Muscle of arm (tissue), 12 donors: Measurements from ENCODE around the gene ZSCAN10. TPM values are rescaled to one million over a fixed set of nuclear protein-coding genes. Genes with fewer than 3 reads are reported as not detected.

ENCODE experiments used
- DNase-seq: peaks from one replicate; pipeline ENCODE4 v3.0.0-alpha.2; 2013
- polyA plus RNA-seq, 12 donors: library from polyadenylated mRNA; unstranded; fragments of 120-200 nt; gene quantifications; one replicate each; pipeline ENCODE4 v1.2.1, GENCODE V29; 2013; ENCODE audit not compliant: insufficient read length in 12 of 12

The ZSCAN10 gene
- polyA plus RNA-seq, 12 donors = 0.22 to 0.67 (median 0.31) TPM; not detected in 4

DNA sequence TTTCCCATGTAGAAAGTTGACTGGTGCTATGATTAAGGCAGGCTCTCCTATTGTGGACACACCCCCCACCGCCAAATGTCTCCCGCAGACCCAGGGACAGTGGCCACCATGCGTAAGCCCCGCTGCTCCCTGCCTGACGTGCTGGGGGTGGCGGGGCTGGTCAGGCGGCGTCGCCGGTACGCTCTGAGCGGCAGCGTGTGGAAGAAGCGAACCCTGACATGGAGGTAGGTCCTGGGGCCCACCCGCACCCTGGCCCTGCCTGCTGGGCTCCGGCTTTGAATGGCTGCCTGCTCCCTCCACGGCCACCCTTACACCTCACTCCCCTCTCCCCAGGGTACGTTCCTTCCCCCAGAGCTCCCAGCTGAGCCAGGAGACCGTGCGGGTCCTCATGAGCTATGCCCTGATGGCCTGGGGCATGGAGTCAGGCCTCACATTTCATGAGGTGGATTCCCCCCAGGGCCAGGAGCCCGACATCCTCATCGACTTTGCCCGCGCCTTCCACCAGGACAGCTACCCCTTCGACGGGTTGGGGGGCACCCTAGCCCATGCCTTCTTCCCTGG, 49.1 kb downstream of the ZSCAN10 start:
- no peak for DNase-seq

DNA sequence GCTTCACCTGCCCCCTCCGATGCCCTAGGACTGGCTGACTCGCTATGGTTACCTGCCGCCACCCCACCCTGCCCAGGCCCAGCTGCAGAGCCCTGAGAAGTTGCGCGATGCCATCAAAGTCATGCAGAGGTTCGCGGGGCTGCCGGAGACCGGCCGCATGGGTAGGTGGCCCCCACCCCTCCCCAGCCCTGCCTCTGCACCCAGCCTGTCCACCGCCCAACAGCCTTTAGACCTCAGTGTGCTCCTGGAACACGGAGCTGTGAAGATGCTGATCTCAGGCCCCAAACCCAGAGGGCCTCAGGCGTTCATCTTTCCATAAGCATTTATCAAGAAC, 51.7 kb downstream of the ZSCAN10 start:
- DNase-seq = no peak

GRCh38 chr16:3046641-3047386, 52.3 kb downstream of the ZSCAN10 start:
- DNase-seq = no peak

DNA sequence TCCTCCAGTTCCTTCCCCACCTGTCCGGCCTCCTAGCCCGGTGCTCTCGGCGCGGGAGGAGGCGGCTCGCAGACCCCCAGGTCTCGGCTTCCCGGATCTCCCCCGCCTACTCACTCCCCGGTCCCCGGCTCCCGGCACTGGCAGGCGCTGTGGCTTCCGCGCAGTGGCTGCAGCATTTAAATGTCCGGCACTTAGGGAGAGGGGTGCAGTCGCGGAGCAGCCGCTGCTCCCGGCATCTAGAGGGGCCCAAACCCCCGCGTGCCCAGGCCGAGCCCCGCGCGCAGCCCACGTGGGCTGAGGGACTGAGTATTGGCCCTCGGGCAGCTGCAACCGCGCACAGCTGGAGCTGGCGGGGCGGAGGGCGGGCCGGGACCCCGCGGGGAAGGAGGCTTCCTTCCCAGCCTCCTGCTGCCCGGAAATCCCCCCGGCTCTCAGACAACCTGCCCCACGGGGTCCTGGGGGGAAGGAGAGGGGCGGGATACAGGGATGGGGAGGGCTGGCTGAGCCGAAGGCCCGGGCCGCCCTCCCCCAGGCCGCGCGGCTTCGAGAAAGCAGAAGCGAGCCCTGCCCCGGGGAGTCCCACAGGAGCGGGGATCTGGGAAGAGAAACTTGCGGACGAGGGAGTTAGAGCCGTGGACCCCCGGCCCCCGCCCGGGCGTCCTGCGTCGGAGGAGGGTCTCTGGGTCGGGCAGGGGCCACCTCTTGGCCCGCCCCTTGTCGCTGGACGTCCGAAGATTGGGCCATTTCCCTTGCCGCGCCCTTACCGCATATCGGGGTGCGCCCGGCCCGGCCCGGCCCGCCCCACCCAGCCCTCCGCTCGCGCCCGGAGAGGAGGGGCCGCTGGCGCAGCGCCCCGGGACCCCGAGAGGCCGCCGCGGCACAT, 53.1 kb downstream of the ZSCAN10 start, which contains the start of gene MMP25:
TSS of gene MMP25 (plus strand) at position 804 of the 883 bp plus-strand sequence. CDS start 357 bp downstream, outside the sequence.
- DNase-seq = no peak

DNA sequence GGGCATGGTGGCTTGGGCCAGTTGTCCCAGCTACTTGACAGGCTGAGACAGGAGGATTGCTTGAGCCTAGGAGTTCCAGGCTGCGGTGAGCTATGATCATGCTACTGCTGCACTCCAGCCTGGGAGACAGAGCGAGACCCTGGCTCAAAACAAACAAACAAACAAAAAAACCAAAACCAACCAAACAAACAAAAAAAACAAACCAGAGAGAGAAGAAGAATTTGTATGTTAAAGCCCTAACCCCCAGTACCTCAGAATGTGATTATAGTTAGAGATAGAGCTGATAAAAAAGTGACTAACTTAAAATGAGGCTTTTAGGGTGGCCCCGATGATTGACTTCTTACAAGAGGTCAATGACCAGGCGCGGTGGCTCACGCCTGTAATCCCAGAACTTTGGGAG, 54.4 kb downstream of the ZSCAN10 start:
- DNase-seq = no peak

DNA sequence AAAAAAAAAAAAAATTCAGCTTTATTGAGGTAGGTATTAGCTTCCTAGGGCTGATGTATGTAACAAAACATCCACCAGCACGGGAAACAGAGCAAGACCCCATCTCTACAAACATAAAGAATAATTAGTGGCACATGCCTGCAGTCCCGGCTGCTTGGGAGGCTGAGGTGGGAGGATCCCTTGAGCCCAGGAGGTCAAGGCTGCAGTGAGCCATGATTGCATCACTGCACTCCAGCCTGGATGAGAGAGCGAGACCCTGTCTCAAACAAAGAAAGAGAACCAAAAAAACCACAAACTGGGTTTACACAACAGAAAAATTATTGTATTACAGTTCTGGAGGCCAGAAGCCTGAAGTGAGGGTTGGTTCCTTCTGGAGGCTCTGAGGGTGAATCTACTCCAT, 56.7 kb downstream of the ZSCAN10 start:
- DNase-seq = no peak

- no peak for DNase-seq
Measured at GRCh38 chr16:3038896-3039295, 60.2 kb downstream of the ZSCAN10 start.

Other genes with a start within 250 kb of the ZSCAN10 start
- gene PRSS22, start 241.1 kb downstream of the ZSCAN10 start, polyA plus RNA-seq = 1 to 10 TPM in 2 of 12 donors, under 1 TPM in 2, not detected in 8; 0.13 to 2.1 (median 1.3) TPM
- gene FLYWCH2, start 216.1 kb downstream of the ZSCAN10 start, polyA plus RNA-seq = 10 to 100 TPM in 11 of 12 donors, not detected in 1; 11.6 to 40.5 (median 15.6) TPM
- gene FLYWCH1, start 187.4 kb downstream of the ZSCAN10 start, polyA plus RNA-seq = 10 to 100 TPM in 11 of 12 donors, not detected in 1; 11.7 to 27.5 (median 18.3) TPM
- 10 to 100 TPM in 2 of 12 donors, 1 to 10 TPM in 9, not detected in 1; 2.6 to 37.4 (median 5.2) TPM for gene KREMEN2, start 135.0 kb downstream of the ZSCAN10 start, polyA plus RNA-seq
- 10 to 100 TPM in 2 of 12 donors, 1 to 10 TPM in 9, not detected in 1; 4.8 to 16.7 (median 6.4) TPM for gene PAQR4, start 129.9 kb downstream of the ZSCAN10 start, polyA plus RNA-seq
- 10 to 100 TPM in 7 of 12 donors, 1 to 10 TPM in 4, not detected in 1; 7.3 to 22.6 (median 11.2) TPM for gene PKMYT1, start 118.8 kb downstream of the ZSCAN10 start, polyA plus RNA-seq
- gene CLDN9, start 86.4 kb downstream of the ZSCAN10 start, polyA plus RNA-seq = 1 to 10 TPM in 8 of 12 donors, under 1 TPM in 3, not detected in 1; 0.39 to 5.2 (median 2.0) TPM
- 1 to 10 TPM in 3 of 12 donors, under 1 TPM in 7, not detected in 2; 0.26 to 9.1 (median 0.41) TPM for gene CLDN6, start 81.1 kb downstream of the ZSCAN10 start, polyA plus RNA-seq
- 100 to 1,000 TPM in 1 of 12 donors, 10 to 100 TPM in 10, not detected in 1; 17.2 to 159 (median 35.9) TPM for gene TNFRSF12A, start 78.9 kb downstream of the ZSCAN10 start, polyA plus RNA-seq
- gene HCFC1R1, start 75.4 kb downstream of the ZSCAN10 start, polyA plus RNA-seq = 100 to 1,000 TPM in 7 of 12 donors, 10 to 100 TPM in 4, not detected in 1; 82.4 to 162 (median 104) TPM
- gene THOC6, start 75.3 kb downstream of the ZSCAN10 start, polyA plus RNA-seq = 100 to 1,000 TPM in 1 of 12 donors, 10 to 100 TPM in 11; 14.4 to 839 (median 18.9) TPM
- 1 to 10 TPM in 4 of 12 donors, not detected in 8; 1.0 to 7.7 (median 2.8) TPM for gene BICDL2, start 62.4 kb downstream of the ZSCAN10 start, polyA plus RNA-seq
- 1 to 10 TPM in 10 of 12 donors, not detected in 2; 1.1 to 5.9 (median 2.0) TPM for gene MMP25, start 52.7 kb downstream of the ZSCAN10 start, polyA plus RNA-seq
- gene IL32, start 33.7 kb downstream of the ZSCAN10 start, polyA plus RNA-seq = 100 to 1,000 TPM in 7 of 12 donors, 10 to 100 TPM in 4, not detected in 1; 34.5 to 228 (median 112) TPM
- gene ZNF205, start 13.3 kb upstream of the ZSCAN10 start, polyA plus RNA-seq = 10 to 100 TPM in 11 of 12 donors, not detected in 1; 10.3 to 20.5 (median 12.4) TPM
- gene ZNF213, start 35.7 kb upstream of the ZSCAN10 start, polyA plus RNA-seq = 10 to 100 TPM in 4 of 12 donors, 1 to 10 TPM in 7, not detected in 1; 7.3 to 13.0 (median 9.5) TPM
- gene OR1F1, start 88.9 kb upstream of the ZSCAN10 start, polyA plus RNA-seq = not detected
- gene ZNF200, start 135.9 kb upstream of the ZSCAN10 start, polyA plus RNA-seq = 10 to 100 TPM in 1 of 12 donors, 1 to 10 TPM in 10, not detected in 1; 6.3 to 14.0 (median 7.6) TPM
- 1 to 10 TPM in 1 of 12 donors, under 1 TPM in 9, not detected in 2; 0.16 to 1.3 (median 0.25) TPM for gene MEFV, start 157.3 kb upstream of the ZSCAN10 start, polyA plus RNA-seq
- gene ZNF263, start 184.2 kb upstream of the ZSCAN10 start, polyA plus RNA-seq = 10 to 100 TPM in 11 of 12 donors, not detected in 1; 25.7 to 61.4 (median 28.3) TPM
- 10 to 100 TPM in 2 of 12 donors, 1 to 10 TPM in 9, not detected in 1; 7.8 to 19.9 (median 9.4) TPM for gene TIGD7, start 206.1 kb upstream of the ZSCAN10 start, polyA plus RNA-seq
- 10 to 100 TPM in 11 of 12 donors, not detected in 1; 19.6 to 54.6 (median 32.0) TPM for gene ZNF75A, start 206.2 kb upstream of the ZSCAN10 start, polyA plus RNA-seq